Measurements from ENCODE around the gene OR52K2.
A peak's percentile ranks its signal among the peaks of the same experiment; 100 is the strongest.
"Not testable (repeated sequence)": the region's sequence is repeated elsewhere in the genome, so short reads cannot be mapped to it uniquely, and the experiment has no call there.

Gene OR52K2

DNA sequence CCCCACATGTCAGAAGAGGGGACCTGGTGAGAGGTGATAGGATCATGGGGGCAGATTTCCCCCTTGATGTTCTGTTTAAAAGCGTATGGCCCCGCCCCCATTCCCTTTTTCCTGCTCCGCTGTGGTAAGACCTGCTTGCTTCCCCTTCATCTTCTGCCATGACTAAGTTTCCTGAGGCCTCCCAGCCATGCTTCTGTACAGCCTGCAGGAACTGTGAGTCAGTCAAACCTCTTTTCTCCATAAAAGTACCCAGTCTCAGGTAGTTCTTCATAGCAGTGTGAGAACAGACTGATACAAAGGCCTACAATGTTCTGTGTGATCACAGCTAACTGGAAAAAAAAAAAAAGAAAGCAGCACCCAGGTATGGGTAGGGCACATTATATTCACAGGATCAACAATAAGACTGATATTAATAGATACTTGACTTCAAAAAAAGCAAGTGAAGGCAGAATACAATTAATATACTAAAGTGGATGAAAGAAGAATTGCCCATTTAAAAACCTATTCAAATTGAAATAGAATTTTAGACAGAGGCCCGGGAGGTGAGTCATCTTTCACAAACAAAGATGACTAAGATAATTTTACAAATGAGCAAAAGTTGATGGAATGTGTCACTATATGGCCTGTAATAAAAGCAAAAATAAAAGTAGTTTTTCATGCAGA, 31.6 kb downstream of the OR52K2 start:
- peak; percentile 29 for DNase-seq (ENCODE audit: low spot score)

DNA sequence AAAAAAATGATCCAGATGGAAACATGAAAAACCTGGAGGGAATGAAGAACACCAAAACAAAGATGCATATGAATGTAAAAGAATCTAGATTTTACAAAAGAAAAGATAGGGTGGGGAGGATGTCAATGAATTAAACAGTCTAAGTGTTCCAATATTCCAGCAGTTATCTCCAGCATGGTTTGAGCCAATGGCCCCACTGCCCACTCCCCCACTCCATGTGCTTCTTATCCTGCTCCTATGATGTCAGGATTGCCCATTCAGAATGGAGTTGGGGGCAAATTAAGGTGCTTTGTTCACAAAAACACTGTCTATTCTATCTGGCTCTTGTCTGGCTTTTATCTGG, 32.1 kb downstream of the OR52K2 start:
- no peak for DNase-seq (ENCODE audit: low spot score)

GRCh38 chr11:4482445-4482844, 33.4 kb downstream of the OR52K2 start, which contains the start of gene OR52K1:
OR52K1 (plus strand) TSS chr11:4482646; CDS start chr11:4488901, 6,255 bp downstream.
- no peak for DNase-seq (ENCODE audit: low spot score)

GRCh38 chr11:4484310-4484709, 35.2 kb downstream of the OR52K2 start:
- no peak for DNase-seq (ENCODE audit: low spot score)

- not testable (repeated sequence) for DNase-seq (ENCODE audit: low spot score)
Measured at GRCh38 chr11:4491405-4491804, 42.3 kb downstream of the OR52K2 start.

GRCh38 chr11:4491878-4492606, 42.9 kb downstream of the OR52K2 start:
- no peak for DNase-seq (ENCODE audit: low spot score)

DNA sequence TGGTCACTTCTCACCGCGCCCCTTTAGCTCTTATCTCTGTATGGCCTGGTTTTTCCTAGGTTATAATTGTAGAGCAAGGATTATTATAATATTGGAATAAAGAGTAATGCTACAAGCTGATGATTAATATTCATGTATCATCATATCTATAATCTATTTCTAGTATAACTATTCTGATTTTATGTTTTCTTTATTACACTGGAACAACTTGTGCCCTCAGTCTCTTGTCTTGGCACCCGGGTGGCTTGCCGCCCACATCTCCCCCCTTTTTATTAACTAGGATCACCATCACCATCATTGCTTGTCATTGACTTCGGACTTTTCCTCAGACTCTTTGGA, 44.4 kb downstream of the OR52K2 start:
- no peak for DNase-seq (ENCODE audit: low spot score)

DNA sequence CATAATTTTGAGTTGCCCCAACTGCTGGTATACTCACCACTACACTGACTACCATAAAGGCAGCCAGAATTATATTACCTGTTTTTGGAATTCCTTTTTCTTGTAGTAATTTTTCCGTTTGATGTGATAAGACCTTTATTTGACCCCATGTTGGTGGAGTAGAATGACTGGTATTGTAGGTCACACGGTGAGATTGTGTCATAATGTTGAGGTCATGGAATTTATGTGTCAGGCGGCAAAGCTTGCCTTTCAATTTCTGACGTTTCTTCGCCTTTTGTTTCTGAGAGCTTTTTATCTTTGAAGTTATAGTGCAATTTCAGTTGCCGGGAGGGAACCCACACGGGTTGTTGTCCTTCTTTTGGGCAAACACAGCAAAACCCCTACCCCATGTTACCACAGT, 46.4 kb downstream of the OR52K2 start:
- no peak for DNase-seq (ENCODE audit: low spot score)

- DNase-seq (ENCODE audit: low spot score) = no peak
Measured at GRCh38 chr11:4495986-4496385, 46.9 kb downstream of the OR52K2 start.

DNA sequence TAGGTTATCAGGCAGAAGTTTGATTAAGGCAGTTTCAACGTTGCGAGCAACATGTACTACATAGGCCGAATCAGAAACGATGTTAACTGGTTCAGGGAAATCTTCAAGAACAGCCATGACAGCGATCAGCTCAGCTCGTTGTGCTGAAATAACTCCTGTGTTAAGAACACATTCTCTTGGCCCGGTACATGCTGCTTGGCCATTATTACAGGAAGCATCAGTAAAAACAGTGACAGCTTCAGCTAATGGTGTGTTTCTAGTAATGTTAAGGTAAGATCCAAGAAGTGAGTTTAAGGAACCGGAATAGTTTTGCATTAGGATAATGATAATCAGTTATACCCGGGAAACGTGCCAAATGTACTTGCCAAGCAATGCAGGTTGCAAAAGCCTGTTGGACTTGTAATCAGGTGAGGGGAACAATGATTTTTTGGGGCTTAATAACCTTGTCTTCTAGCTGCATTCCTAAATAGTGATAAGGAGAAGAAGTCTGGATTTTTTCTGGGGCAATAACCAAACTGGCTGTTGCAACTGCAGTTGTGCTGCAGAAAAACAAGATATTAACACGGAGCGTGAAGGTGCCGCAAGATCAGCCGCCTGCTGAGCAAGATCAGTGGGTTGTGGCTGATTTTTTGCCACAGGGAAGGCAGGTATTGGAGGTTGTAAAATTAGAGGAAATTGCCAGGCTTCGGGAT, 47.6 kb downstream of the OR52K2 start:
- no peak for DNase-seq (ENCODE audit: low spot score)

Measured in activated CD4-positive, alpha-beta T cell treated with anti-CD3 and anti-CD28 coated beads, Interleukin-2, Interleukin-4, amounts not matched to agents 100 ng/mL and 50 ng/mL, durations not matched to agents 16 hours and 8 hours (primary cell).